ENCODE data around the gene PDCD11.

GRCh38 chr10:103427866-103428265 is 31.4 kb downstream of the PDCD11 start:
- TF ChIP-seq EZH2 (IDR thresholded peaks at IDR 0.05; ENCODE audit: insufficient read depth, poor library complexity, severe bottlenecking): no peak
- no peak for TF ChIP-seq EZH2phosphoT487 (IDR thresholded peaks at IDR 0.05; ENCODE audit: insufficient read depth, low read depth)

All from GM23248 (cell line).